AG08396 (cell line): ENCODE data around the gene GORASP1.
A peak's percentile ranks its signal among the peaks of the same experiment; 100 is the strongest.

ENCODE experiments used
- DNase-seq: peaks from one replicate; pipeline ENCODE4 v3.0.0; 2012; ENCODE audit warnings: low spot score, mixed read lengths

Gene GORASP1

GRCh38 chr3:39125841-39126500 is 18.5 kb upstream of the GORASP1 start:
- peak; percentile 36 for DNase-seq

GRCh38 chr3:39124876-39125840 is 17.7 kb upstream of the GORASP1 start:
- peak; percentile 45 for DNase-seq

GRCh38 chr3:39122813-39123212 is 15.4 kb upstream of the GORASP1 start:
- DNase-seq, result no peak

GRCh38 chr3:39121621-39122020 is 14.2 kb upstream of the GORASP1 start:
- no peak for DNase-seq

DNA sequence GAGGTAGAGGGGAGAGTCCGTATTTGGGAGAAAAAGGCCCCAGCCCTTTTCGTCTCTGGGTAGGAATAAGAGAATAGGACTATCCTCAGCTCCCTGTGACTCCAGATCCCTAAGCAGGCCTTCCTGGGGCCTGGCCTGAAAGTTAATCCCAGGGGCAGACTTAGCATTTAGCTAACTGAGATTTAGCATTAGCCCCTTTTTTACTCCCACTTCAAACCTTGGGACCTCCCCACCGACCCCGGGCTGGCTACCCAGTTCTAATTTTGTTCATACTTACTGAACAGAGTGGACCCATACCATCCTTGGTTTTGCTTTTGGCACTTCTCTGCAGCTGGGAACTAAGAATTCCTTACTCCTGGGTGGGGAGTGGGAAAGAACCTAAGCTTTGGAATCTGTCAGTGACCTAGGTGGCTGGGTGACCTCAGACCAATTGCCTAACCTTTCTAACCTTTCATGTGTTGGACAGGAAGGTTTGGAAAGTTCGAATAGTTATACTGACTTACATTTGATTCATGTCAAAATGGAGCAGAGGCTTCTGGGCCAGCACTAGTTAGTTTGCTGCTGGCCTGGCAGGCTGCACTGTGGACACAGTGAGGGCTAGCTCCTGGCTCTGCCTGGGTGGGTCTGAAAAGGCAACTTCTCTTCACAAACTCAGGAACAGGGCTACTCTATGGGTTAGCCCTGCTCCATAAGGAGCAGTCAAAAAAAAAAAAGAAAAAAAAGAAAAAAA is 11.7 kb upstream of the GORASP1 start:
- DNase-seq, result no peak

GRCh38 chr3:39118079-39118478 is 10.7 kb upstream of the GORASP1 start:
- no peak for DNase-seq

- no peak for DNase-seq
Measured at GRCh38 chr3:39115870-39116269, 8.4 kb upstream of the GORASP1 start.

GRCh38 chr3:39114456-39114855 is 7.0 kb upstream of the GORASP1 start:
- DNase-seq, result no peak

GRCh38 chr3:39113291-39113690 is 5.9 kb upstream of the GORASP1 start:
- no peak for DNase-seq

DNA sequence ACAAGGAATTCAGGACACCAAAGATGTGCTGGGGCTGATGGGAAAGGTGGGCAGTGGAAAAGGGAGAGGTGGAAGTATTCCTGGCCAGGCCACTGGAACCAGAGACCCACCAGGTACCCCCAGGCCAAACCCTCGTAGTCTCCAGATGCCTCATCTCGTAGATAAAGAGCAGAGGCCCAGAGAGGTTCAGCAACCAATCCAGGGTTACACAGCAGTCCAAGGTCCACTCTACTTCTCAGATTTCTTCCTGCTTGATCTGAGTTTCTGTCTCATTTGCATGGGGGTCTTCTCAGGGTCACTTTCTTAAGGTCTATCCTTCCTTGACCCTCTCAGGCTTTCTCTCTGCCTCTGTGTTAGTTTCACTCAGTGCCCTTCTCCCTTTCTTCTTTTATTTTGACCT is 5.1 kb upstream of the GORASP1 start:
- DNase-seq, result no peak

DNA sequence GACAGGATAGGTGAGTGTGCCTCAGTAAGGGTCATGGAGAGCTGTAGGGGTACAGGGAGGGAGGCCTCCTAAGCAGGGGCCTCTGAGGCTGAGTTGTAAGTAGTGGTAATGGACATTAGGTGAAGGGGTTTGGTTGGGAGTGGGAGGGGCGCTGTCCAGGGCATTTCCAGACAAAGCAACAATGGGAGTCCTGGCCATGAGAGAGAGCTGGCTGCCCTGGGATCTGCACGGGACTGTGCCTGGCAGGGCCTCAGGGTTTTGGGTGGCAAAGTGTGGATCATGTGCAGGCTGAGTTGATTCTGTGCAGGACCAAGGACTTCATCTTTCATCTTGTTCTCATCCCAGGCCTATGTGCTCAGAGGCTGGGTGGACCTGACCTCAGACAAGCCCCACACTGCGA is 4.7 kb upstream of the GORASP1 start:
- no peak for DNase-seq

GRCh38 chr3:39110041-39110639 is 2.7 kb upstream of the GORASP1 start:
- DNase-seq, result no peak

DNA sequence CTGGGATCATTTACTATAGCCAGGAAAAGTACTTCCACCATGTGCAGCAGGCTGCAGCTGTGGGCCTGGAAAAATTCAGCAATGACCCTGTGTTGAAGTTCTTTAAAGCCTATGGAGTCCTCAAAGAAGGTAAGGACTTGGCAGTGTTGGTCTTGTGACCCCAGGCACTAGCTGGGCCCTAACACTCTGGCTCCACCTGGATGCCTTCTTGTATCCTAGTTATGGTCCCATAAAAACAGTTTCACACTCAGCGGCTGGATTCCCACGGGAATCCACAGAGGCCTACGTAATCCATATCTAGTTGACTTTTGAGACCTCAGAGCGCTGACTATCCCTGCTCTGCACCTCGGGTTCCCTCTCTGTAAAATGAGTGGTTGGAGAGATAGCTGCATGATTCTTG is 1.7 kb upstream of the GORASP1 start:
- no peak for DNase-seq

- DNase-seq, result no peak
Measured at GRCh38 chr3:39108200-39108710, 828 bp upstream of the GORASP1 start.

- peak; percentile 86 for DNase-seq
Measured at GRCh38 chr3:39106851-39107387, 508 bp downstream of the GORASP1 start.

DNA sequence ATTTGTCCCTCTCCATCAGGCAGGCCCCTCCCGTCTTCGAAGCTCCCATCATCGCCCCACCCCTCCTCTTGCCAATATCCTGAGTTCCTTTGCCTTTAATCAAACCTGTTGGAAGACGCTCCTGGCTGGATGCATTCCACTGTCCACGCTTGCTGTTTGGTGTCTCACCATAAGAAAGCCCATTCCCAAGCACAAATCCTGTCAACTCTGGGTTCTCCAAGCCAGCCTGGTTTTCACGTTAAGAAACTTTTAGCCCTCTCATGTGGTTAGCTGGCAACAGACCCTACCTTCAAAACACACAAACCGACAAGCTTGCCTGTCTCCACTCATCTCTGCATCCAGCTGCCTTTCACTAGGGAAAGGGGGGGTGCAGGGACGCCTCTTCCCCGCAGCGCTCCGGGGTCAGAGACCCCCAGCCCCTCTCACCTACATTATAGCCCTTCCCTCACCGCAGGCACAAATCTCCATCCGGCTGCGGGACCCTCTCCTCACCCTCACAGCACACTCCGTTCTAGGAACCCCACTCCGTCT is 1.1 kb downstream of the GORASP1 start:
- peak; percentile 54 for DNase-seq

DNA sequence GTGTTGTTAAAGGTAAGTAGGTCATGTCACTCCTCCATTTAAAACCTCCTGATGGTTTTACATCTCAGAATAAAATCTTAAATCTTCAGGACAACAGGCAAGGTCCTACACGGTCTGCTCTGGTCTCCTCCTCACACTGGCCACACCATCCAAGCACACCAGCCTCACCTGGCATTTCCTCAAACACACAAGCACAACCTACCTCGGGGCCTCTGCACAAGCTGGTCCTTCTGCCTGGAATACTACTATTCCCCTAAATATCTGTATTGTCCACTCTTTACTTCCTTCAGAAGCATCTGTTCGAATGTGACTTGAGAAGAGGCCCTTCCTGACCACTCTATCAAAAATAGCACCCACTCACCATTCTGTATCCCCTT is 1.8 kb downstream of the GORASP1 start:
- no peak for DNase-seq

GRCh38 chr3:39104961-39105686 is 2.3 kb downstream of the GORASP1 start:
- DNase-seq, result no peak

DNA sequence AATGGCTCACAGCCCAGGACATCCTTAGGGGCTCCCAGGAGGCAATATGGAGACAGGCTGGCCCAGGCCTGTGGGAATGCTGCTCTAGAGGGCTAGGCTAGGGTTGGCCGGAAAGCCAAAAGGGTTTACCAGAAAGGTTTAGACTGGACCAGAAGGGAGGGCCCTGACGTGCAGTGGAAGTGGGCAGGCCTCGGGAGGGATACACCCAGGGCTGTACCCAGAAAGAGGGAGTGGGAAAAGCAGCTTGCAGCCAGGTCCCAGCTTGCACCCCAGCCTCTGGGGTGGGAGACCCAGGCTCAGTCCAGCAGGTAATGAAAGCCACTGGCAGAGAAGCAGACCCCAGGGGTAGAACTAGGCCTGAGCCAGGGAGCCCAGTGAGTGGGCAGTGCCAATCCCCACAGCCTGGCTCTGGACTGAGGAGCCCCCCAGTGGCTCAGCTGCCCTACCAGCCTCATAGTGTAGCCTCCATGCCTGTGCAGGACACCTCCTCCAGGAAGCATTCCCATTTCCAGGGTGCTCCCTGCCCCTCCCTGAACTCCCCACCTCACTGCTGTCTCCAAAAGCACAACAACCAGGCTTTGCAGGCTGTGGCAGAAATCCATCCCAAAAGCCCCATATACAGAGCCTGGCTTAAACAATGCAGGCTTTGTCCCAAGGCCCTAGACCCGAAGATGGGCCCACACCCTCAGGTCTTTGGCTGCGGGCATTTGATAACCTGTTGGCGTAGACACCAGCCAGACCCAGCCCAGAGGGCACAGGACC is 3.5 kb downstream of the GORASP1 start:
- no peak for DNase-seq

- DNase-seq, result no peak
Measured at GRCh38 chr3:39103324-39103693, 4.1 kb downstream of the GORASP1 start.
